Measurements from ENCODE around the gene ZNF775.
A peak's percentile ranks its signal among the peaks of the same experiment; 100 is the strongest.

Gene ZNF775

DNA sequence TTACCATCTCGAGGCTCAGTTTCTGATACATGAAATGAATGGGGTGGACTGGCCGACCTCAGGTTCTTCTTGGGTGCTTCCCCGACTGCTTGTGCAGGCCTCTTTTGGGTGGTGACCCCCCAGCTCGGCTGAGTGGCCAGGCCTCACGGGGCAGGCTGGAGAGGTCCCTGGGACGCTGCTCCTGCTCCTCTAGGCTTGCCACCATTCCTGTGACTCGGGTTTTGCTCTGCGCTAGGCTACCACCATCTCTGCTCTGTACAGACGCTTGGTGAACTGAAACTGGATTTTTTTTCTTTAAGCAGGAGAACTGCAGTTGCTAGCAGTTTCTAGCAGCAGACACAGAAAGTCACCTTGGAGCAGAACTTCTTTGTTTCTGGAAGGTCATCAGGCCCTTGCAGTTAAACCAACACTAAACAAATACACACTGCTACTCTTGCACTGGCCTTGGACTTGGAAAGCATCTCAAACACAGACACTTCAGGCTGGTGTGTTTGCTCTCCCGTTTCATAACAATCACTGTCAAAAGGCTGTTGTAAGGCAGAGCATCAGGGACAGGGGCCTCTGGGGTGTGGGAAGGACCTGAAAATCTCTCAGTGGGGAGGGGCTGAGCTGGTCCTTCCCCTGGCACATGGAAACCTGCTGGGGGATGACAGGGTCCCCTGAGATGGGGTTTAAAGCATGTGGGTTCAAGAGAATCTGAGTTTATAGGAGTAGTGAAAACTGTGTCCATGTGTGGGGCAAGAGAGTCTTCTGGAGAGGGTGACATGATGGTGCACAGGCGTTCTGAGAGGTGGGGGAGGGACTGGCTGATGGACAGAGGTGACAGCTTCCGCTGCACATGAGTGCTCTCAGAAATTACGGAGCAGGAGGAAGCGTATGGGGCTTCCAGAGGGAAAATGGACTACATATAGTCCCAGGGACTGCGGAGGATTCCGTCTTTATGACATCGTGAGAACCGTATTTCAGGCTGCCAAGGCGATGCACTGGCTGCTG lies 36.3 kb downstream of the ZNF775 start:
- DNase-seq, result no peak

DNA sequence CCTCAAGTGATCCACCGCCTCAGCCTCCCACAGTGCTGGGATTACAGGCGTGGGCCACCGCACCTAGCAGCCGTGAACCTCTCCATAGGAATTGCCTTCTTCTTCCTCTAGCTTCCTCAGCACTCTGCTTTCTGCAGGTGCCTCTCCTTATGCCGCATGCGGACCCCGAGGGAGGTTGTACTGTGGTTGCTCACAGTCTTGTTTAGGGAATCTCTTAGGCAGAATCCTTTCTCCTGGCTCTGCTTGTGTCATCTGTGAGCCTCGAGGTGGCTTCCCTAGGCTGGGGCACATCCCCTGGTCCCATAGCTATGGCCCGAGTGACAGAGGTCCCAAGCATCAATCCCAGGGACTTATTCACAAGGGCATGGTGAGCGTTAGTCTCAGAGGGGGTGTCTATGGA lies 38.1 kb downstream of the ZNF775 start:
- no peak for DNase-seq

DNA sequence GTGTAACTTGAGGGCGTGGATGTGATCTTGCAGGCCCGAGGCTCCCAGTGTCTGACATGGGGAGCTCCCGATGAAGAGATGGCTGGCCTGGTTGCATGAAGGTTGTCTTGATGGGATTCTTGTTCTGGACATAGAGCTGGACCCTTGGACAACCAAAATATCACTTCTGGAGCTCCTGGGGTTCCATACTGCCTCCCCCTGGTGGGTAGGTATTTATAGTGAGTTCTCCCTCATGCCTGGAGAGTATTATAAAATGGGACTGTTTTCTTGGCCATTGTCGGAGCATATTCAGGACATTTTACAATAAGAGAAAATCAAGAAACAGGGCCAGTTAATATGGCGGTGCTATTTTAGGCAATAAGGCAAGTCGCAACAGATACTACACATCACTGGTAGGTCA lies 38.7 kb downstream of the ZNF775 start:
- DNase-seq, result no peak

DNA sequence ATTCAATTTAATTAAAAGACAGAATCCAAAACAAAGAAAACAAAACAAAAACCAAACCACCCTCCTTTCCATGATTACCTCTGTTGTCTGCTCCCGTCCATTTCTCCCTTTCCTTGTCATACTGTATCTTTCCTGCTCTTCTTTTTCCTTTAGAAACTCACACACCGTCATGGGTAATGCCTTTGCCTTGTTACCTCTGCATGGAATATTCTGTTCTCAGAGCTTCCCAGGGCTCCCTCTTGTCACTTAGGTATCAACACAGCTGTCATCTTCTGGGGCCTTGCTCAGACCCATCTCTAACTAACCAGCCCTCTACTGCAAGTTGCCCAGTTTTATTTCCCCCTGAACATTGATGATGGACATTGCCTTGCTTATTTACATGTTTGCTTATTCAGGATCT lies 41.1 kb downstream of the ZNF775 start:
- no peak for DNase-seq

DNA sequence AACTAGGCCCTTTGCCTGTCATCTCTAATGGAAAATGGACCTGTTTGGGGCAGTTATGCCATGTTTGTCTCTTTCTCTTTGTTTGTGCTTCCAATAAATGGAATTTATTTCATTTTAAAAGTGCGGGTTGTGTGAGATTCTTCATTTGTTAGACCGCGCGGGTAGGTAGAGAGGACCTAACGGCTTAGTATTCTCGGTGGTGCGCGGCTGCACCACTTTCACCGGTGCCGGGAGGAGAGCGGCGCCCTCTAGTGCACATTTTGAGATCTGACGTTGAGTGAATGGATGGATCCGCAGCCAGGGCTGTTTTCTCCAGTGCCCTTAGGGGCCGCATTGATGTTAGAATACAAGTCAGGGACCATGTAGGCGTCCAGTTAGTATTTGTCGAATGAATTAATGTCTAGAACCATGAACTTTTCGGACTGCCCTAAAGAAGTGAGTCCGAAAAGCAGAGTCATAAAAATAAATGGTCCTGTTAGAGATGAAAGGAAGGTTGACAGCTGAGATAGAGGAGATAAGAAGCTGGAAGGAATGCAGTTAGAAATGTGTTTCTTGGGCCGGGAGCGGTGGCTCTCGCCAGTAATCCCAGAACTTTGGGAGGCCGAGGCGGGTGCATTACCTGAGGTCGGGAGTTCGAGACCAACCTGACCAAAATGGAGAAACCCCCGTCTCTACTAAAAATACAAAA lies 42.0 kb downstream of the ZNF775 start:
- DNase-seq, result peak; percentile 87

DNA sequence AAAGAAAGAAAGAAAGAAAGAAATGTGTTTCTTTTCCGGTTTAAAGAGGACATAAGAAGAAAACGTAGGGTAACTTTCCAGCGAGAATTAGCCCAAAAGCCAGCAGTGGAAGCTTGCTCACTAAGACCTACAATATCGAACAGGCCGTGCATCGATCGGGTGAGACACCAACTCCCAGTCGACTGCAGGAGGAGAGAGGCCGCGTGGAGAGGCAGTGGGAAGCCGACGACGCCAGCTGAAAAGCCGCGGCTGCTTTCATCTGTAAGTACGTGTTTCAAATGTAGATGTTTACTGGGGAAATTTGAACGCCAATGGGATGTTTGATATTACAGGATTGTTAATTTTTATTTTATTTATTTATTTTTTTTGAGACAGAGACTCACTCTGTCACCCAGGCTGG lies 42.7 kb downstream of the ZNF775 start:
- no peak for DNase-seq

DNA sequence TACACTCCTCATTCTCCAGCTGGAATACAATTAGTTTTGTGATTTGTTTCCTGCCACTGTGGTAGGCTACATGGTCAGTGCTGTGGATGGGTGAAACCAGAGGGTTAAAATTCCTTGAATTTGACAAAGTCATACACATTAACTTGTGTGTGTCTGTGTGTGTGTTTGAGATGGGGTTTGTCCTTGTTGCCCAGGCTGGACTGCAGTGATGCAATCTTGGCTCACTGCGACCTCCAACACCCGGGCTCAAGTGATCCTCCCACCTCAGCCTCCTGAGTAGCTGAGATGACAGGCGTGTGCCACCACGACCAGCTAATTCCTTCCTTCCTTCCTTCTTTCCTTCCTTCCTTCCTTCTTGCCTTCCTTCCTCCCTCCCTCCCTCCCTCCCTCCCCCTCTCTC lies 46.5 kb downstream of the ZNF775 start:
- no peak for DNase-seq

DNA sequence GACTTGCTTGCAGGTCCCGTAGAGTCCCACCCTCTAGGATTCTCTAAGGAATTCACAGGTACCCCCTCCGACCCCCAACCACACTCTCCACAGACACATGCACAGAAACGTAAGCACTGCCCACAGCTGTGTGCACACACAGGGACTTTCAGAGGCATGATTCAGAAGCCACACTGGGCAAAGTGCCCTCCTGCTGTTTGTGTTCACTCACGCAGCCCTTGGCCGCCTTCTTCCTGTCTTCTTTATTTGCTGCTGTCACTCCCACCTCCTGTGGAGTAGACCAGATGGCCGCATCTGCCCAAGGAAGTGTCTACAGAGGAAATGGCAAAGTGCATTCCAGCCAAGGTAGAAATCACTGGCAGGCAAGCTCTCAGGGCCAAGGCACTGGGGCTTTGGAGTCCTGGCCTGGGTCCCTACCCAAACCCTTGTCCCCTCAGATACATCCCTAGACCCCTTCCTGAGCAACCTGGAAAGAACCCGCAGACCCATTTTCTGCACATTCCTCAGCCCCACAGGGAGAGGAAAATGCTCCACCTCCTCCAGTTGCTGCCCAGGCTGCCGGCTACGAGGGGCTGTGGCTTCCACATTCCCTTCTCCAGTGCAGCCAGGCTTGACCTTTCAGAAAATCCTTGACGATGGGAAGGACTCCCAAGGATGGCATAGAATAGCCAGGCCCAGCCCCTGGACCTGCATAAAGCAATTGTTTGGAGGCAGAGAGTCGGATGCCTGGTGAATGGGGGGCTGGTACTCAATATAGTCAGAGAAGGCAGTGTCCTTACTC lies 49.7 kb downstream of the ZNF775 start:
- DNase-seq, result peak; percentile 7

DNA sequence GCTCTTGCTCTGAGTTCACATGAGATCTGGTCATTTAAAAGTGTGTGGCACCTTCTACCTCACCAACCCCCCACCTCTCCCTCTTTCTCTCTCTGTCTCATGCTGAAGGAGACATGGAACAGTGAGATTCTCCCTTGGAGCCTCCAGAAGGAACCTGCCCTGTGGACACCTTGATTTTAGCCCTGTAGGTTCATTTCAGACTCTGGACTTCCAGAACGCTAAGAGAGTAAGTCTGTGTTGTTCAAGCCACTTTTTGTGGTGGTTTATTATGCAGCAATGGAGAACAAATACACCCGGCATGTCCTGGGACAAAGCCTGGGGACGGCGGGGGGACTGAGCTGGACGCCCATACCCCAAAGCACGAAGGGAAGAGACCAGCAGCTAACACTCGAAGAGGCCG lies 50.6 kb downstream of the ZNF775 start:
- no peak for DNase-seq

DNA sequence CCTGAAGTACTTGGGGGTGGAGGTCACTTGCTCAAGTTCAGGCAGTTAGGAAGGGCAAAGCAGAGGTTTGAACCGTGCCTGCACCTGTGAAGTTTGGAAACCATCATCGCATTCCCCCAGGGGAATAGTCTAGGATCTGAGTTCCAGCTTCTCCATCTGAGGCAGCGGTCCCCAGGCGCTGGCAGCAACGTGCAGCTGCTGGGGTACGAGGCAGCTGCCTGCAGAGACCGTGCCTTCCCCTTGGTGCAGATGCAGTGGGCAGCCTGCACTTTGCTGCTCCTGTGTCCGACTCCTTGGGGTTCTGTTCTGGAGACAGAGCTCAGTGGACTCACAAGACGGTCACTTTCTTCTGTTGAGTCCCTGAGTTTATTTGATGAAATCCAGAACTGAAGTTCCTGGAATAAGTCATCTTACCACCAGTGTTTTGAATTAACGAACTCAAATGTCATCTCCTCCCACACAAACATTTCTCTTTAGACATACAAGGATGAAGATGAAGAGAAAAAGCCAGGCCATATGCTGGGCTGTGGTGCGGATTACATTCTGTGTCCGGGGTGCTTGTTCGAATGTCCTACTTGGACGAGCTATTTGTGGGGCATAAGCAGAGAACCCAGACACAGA lies 51.4 kb downstream of the ZNF775 start:
- DNase-seq, result no peak

DNA sequence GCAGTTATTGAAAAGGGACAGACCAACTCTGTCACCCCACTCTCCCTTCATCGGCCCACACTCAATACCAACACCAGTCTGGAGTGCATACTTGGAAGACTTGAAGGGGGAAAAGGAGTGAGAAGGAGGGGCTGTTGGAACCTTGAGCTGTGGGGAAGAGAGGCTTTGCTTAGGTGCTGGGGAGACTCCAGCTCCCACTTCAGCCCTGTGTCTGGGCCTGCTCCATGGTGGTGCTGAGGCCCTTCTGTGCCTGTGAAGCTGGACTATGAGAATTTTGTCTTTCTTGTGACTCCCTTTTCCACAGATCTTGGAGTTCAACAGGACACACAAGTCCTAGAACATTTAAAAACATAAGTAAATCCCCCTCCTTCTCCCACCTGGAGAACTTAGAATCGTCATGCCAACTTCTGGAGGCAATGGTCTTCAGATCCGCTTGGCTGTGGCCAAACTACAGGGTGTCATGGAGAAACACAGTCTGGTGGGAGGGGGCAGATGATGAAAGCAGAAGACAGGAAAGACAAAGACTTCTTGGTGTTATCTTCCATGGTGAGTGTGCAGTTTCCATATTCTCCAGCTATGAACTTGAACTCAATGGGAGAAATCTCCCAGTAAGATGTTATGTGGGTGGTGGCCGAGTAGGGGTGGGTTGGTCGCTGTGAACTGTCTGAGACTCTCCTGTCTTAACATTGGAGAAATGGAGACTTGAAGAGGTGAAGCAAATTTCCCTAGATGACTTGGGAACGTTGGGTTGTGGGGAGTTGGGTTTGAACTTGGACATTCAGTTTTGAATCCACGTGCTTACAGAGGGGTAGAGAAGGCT lies 52.9 kb downstream of the ZNF775 start:
- DNase-seq, result no peak

DNA sequence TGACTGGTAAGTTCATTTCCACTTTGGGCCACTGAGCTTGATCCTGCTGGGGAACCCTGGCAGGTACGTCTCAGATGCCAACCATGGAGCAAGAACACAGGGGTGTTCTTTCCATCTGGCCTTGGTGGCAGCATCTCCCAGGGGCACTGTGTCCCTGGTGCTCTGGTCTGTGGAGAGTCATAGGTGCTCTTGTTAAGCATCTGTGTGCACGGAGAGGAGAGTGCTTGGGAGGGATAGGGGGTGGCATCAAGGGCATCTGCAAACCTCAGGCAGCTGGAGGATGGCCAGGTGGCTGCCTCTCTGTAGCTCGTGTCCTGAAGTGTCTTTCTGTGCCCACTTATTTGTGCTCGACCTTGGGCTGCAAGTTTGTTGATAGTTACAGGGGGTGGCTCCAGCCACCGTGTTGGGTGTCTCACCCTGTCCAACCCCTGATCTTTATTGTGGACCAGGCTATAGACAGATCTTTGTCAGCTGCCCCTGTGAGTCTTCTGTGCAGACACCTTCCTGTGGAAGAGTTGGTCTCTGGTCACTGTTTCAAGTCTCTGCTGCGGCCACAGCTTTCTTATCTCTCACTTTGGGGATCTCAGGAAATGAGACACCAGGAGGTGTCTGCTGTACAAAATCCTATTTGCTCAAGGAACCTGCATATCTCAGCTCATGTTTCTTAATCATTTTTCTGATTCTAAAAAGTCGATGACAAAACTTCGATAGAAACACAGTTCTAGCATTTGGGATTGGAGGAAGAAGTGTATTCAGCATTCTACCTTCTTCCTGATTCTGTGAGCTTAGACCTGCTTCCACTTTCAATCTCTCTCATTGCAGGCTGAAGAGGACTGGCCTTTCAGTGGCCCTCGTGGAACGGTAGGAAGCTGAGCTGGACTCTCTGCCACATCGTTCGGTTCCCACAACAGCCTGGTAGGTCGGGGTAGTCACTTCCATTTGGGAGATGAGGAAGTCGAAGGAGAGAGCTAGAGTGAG lies 54.1 kb downstream of the ZNF775 start:
- no peak for DNase-seq

DNA sequence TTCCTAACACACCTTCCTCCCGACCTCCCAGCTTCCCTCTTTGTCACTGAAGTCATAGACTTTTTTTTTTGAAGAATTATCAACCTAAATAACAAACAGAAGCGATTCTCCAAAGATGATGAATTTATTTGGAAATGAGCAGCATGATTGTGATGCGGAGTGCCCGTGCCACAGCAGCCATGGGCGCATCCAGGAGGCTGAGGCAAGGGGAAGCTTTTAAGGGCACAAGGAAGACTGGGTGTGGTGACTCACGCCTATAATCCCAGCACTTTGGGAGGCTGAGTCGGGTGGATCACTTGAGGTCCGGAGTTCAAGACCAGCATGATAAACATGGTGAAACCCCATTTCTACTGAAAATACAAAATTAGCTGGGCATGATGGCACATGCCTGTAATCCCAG lies 55.1 kb downstream of the ZNF775 start:
- no peak for DNase-seq

DNA sequence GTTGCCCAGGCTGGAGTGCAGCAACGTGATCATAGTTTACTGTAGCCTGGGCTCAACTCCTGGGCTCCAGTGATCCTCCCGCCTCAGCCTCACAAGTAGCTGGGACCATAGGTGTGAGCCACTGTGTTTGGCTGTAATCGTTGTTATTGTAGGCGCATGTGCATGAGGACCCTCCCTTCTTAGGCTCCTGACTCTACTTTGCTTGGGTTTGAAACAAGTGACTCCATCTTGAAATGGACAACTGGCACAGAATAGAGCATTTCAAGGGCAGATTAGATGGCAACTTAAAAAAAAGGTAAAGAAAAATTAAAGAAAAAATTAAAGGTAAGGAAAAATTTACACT lies 55.9 kb downstream of the ZNF775 start:
- no peak for DNase-seq

DNA sequence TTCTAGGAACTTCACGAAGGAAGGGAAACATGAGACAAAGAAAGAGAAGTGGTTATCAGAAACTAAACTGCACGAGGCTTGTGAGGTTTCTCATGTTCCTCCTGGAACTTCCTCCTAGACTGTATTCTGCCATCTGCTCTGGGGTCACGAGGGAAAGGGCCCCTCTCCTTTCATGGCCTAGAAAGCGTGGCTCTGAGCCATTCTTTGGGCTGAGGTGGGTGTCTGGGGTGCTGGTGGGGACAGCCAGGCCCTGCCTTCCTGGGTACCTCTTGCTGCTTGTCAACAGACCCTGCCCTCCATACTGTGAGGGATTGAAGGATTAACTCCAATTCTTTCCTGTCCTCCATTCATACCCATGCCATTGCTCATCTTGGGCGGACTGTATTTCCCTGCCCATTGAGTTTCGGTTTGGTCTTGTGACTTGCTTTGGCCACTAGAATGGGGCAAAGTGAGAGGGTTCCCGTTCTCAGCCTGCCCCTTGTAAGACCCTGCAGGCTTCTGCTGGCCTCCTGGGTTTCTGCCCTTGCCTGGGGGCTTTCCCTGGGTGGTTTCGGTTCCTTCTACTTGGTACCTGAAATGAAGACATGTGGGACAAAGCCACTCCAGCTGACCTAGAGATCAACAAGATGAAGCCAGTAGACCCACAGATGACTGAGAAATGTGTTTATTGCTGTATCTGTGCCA lies 56.4 kb downstream of the ZNF775 start:
- DNase-seq, result peak; percentile 17

DNA sequence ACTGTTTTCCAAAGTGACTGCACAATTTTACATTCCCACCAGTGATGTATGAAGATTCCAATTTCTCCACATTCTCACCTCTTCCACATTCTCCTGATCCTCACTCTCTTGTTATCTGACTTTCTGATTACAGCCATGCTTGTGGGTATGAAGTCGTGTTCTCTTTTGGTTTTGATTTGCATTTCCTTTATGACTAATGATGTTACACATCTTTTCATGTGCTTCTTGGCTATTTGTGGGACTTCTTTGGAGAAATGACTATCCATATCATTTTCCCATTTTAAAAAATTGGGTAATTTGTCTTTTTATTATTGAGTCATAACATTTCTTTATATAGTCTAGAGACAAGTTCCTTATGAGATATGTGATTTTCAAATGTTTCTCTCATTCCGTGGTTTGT lies 60.8 kb downstream of the ZNF775 start:
- no peak for DNase-seq

DNA sequence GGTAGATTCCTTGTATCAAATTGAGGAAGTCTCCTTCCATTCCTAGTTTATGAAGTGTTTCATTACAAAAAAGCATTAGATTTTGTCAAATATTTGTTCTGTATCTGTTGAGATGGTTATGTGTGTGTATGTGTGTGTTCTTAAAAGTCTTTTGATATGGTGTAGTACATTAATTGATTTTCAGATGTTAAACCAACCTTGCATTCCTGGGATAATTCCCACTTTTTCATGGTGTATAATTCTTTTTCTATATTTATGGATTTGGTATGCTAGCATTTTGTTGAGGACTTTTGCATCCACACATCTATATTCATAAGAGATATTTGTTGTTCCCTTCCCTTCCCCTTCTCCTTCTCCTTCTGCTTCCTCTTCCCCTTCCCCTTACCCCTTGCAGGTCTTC lies 62.4 kb downstream of the ZNF775 start:
- DNase-seq, result no peak

DNA sequence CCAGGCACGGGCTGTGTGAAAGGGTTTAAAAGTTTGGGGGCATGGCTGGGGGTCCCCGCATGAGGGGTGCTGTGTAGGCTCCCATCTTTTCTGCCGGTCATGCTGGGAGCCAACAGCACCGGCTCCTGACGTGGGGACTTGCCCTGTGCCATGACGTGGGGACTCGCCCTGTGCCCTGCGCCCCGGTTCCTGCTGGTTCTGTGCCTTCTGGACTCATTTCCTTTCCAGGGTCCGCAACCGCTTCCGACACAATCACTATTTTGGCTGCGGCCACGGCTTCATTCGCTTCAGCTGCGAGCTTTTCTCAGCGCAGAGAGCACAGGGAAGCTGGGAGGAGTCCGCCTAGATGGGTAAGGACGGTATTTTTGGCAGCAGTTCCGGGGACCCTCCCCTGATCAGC lies 63.7 kb downstream of the ZNF775 start:
- DNase-seq, result no peak

DNA sequence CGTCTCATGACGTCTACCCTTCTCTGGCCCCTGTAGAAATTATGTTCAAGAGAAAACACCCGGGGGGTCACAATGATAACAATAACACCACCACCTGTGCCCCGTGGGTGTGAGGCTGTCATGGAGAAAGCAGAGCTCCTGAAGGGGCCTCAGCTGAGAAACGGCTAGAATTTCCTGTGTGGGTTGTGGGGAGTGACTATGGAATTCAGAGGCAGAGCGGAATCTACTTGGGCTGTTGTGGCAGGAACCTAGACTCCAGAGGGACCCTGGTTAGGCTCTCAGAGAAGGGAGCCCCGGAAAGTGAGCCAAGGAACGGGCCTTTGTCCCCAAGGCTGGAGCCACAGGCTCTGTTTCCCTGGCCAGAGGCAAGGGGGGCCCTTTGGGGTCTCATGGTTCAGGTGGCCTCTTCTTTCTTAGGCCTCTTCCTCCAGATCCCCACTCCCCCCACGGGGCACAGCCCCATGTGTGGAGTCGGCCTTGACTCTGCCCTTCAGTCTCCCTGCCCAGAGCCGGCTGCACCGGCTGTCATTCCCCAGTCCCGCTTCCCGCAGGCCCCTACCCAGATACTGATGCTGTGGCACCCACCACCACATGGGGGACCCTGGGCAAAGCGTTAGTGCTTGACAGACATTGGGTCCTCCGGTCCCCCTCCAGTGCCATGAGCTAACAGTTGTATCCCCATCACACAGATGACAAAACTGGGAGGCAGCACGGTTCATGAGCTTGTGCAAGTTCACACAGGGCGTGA lies 64.8 kb downstream of the ZNF775 start:
- DNase-seq, result no peak

All from midbrain (tissue), 1 donor.